Transverse colon (tissue), 4 donors: Measurements from ENCODE around the gene ERCC6L. TPM values are rescaled to one million over a fixed set of nuclear protein-coding genes. Genes with fewer than 3 reads are reported as not detected.
A peak's percentile ranks its signal among the peaks of the same experiment; 100 is the strongest.

Source experiments
- DNase-seq: peaks from one replicate; pipeline ENCODE4 v3.0.0-alpha.2; 2019
- H3K27ac ChIP-seq, 4 donors: fragments of 200-600 bp; sonication (generic); 2 replicates each; pipeline ENCODE4 v1.5.1; 2016 to 2018; ENCODE audit warnings: inconsistent platforms in 4 of 4
- H3K27me3 ChIP-seq: fragments of 200-600 bp; sonication (generic); 2 replicates; pipeline ENCODE4 v1.5.1; 2017; ENCODE audit warnings: inconsistent platforms
- H3K36me3 ChIP-seq, 4 donors: fragments of 200-600 bp; sonication (generic); 2 replicates each; pipeline ENCODE4 v1.5.1; 2017 to 2019; ENCODE audit warnings: inconsistent platforms in 4 of 4
- H3K4me1 ChIP-seq, 4 donors: fragments of 200-600 bp; sonication (generic); 2 replicates each; pipeline ENCODE4 v1.5.1; 2017 to 2020; ENCODE audit warnings: inconsistent platforms in 4 of 4
- H3K4me3 ChIP-seq, 4 donors: fragments of 200-600 bp; sonication (generic); 1 replicate in 1 of 4; 2 replicates in 3 of 4; pipeline versions ENCODE4 v1.5.1 to v1.6.1; 2017 to 2019; ENCODE audit warnings: inconsistent platforms in 4 of 4
- H3K9me3 ChIP-seq, 2 donors: fragments of 200-600 bp; sonication (generic); 2 replicates each; pipeline ENCODE4 v1.5.1; 2017 to 2019; ENCODE audit warnings: inconsistent platforms in 2 of 2
- EP300 ChIP-seq: sonication (generic); formaldehyde crosslinking; IDR thresholded peaks from one replicate; pipeline ENCODE4 v1.6.1; 2017; ENCODE audit warnings: antibody characterized with exemption, low read depth
- POLR2A ChIP-seq: fragments of 450-650 bp; IDR thresholded peaks from one replicate; pipeline ENCODE4 v1.6.1; 2016; ENCODE audit warnings: antibody characterized with exemption, mild to moderate bottlenecking, moderate library complexity
- POLR2AphosphoS5 ChIP-seq, 3 donors: sonication (generic); formaldehyde crosslinking; IDR thresholded peaks; one replicate each; pipeline ENCODE4 v1.6.1; 2016; ENCODE audit warnings: antibody characterized with exemption in 3 of 3
- WGBS, 2 donors: methylation state at CpG; one replicate each; pipeline ENCODE4 v1.1.5; 2018; ENCODE audit warnings: low coverage in 1 of 2; 5-methylcytosine and 5-hydroxymethylcytosine counted together
- in situ Hi-C, 4 donors: fragments of 200-750 bp; cut with MboI; loops; one replicate each; pipeline versions ENCODE4 v1.15.0 to v1.15.1; 2017; ENCODE audit warnings: low sequenced_read_pairs in 3 of 4, low pct_ligation_motif_present in 1 of 4, low pct_unique_long_range_greater_than_20kb in 1 of 4
- intact Hi-C: fragments of 100-400 bp; cut with DNase I; formaldehyde crosslinking; loops from one replicate; pipeline ENCODE4 v1.15.1; 2023; ENCODE audit warnings: low total_unique reads
- total RNA-seq, 4 donors: library from RNA; depleted of rRNA; stranded (reverse); fragments of >200 nt; gene quantifications; one replicate each; pipeline ENCODE4 v1.1.0, GENCODE V29; 2016
- TF ChIP-seq, protein P1 (sequence below), 5 experiments: fragments of 200-600 bp in 3 of 5; fragments of 450-650 bp in 2 of 5; sonication (generic) in 3 of 5; IDR thresholded peaks; 1 replicate in 2 of 5; 2 replicates in 3 of 5; pipeline ENCODE4 v1.5.1; 2016 to 2017; ENCODE audit warnings: antibody characterized with exemption in 5 of 5, inconsistent platforms in 3 of 5, mild to moderate bottlenecking in 2 of 5, moderate library complexity in 1 of 5

The ERCC6L gene
- total RNA-seq, 4 donors from 2014 or later = 0.32 to 1.4 (median 0.41) TPM; not detected in 1

DNA sequence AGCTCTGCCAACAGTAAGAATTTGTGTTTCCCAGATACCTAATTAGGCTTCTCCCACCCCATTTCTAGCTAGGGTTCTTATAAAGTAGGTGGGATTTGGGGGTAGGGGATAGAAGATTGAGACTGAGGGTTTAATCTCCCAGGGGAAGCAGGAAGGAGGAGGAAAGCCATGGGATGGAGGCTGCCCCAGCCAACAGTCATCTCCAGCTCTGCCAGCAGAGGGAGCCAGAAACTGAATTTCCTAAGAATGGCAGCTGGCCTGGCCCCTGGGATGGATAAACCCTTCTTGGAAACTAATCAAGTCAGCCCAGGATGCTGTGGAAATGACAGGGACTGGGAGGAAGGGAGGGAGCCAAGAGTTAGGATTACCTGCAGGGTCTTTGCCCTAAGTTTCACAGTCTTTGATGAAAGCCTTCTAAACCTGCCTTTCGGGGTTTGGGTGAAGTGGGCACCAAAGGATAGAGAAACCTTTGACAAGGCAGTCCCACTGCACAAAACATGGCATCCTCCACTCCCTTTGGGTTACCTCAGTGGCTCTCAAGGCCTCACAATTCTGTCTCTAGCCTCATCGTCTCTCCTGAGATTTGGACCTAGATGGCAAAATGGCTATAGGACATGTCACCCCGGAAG, 6.7 kb upstream of the ERCC6L start:
- in situ Hi-C loops = no loop called here
- 92% methylated on average over 3 of the region's 3 CpGs; no CpG with 5 or more reads in 1 of the 2 donors for WGBS, 2 donors
- peak; percentile 73 for DNase-seq

DNA sequence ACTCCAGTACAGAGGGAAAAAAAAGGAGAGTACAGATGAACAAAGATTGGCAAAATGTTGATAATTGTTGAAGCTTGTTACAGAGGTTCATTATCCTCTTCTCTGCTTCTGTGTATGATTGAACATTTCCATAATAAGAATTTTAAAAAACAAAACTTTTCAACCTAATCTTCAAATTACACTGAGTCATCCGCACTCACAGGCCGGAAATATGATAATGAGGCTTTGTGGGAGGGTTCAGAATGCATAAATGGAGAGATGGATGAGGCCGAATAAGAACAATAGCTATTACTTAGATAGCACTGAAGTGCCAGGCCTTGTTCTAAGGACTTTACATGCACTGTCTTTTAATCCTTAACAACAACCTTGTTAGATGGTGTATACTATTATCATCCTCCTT, 4.6 kb upstream of the ERCC6L start:
- intact Hi-C loops (no loop called here), in situ Hi-C loops (no loop called here)
- no peak overlapping the region for H3K27ac ChIP-seq
- peaks cover 0 to 12% (median 7%) of the 10 kb centered on the region in 4 donors for H3K4me1 ChIP-seq
- no peak overlapping the region for H3K4me3 ChIP-seq
- H3K9me3 ChIP-seq = no peaks in the 10 kb centered on the region
- 48 to 80% methylated on average over 1 to 3 of the region's 3 CpGs for WGBS, 2 donors
- no peak for DNase-seq
- H3K36me3 ChIP-seq = no peaks in the 10 kb centered on the region
- TF ChIP-seq POLR2AphosphoS5 (IDR thresholded peaks at IDR 0.05) (no peak), EP300 (no peak), POLR2A (no peak)
- TF ChIP-seq, protein P1, sequence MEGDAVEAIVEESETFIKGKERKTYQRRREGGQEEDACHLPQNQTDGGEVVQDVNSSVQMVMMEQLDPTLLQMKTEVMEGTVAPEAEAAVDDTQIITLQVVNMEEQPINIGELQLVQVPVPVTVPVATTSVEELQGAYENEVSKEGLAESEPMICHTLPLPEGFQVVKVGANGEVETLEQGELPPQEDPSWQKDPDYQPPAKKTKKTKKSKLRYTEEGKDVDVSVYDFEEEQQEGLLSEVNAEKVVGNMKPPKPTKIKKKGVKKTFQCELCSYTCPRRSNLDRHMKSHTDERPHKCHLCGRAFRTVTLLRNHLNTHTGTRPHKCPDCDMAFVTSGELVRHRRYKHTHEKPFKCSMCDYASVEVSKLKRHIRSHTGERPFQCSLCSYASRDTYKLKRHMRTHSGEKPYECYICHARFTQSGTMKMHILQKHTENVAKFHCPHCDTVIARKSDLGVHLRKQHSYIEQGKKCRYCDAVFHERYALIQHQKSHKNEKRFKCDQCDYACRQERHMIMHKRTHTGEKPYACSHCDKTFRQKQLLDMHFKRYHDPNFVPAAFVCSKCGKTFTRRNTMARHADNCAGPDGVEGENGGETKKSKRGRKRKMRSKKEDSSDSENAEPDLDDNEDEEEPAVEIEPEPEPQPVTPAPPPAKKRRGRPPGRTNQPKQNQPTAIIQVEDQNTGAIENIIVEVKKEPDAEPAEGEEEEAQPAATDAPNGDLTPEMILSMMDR (IDR thresholded peaks at IDR 0.05) = no peak
- no peaks in the 10 kb centered on the region for H3K27me3 ChIP-seq

More for the DNA sequence above, 6.7 kb upstream of the ERCC6L start:
- TF ChIP-seq POLR2A = no peak
- TF ChIP-seq, protein P1 (IDR thresholded peaks at IDR 0.05) = peak; percentile 51 to 60 (median 56)
- Histone ChIP-seq H3K9me3 (no peaks in the 10 kb centered on the region), H3K27ac (no peak overlapping the region), H3K4me3 (no peak overlapping the region), H3K4me1 (peaks cover 0 to 10% (median 6%) of the 10 kb centered on the region in 4 donors), H3K27me3 (no peaks in the 10 kb centered on the region), H3K36me3 (no peaks in the 10 kb centered on the region)
- intact Hi-C loops = no loop called here

DNA sequence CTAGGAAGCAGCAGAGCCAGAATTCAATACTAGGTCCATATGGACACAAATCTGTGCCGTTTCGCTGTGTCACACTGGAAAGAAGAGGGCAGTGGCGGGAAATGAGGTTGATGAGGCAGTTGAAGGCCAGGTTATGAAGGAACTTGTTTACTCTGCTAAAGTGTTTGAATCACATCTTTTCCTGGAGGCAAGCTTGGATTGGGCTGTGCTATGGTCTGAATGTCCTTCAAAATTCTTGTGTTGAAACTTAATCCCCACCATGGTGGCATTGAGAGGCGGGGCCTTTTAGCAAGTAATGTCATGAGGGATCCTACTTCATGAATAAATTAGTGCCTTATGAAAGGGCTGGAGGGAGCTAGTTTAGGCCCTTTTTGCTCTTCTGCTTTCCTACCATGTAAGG, 2.1 kb upstream of the ERCC6L start:
- intact Hi-C loops = no loop called here
- no peak for TF ChIP-seq EP300
- TF ChIP-seq POLR2A = no peak
- no peak for TF ChIP-seq POLR2AphosphoS5 (IDR thresholded peaks at IDR 0.05)

DNA sequence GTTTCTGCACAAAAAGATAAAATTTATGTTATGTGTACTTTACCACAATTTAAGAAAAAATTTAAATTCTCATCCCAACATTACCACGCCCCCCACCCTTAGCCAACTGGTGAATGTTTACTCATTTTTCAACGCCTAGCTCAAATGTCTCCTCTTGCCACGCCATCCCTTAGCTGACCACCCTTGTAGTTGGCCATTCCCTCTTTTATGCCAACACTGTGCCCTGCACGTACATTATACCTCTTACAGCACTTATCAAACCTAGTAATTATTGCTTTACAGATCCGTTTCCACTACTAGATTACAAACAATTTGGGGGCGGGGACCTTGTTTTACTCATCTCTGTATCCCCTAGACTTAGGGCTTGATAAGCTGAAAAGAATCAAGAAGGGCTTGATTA, 644 bp downstream of the ERCC6L start:
- H3K27me3 ChIP-seq = no peaks in the 10 kb centered on the region
- intact Hi-C loops (no loop called here), in situ Hi-C loops (no loop called here)
- H3K36me3 ChIP-seq = no peaks in the 10 kb centered on the region
- no peak overlapping the region for H3K27ac ChIP-seq
- H3K9me3 ChIP-seq = no peaks in the 10 kb centered on the region
- no peak for DNase-seq
- H3K4me3 ChIP-seq = peak overlapping the region in 2 of 4 donors; percentile 32 to 49
- H3K4me1 ChIP-seq = peaks cover 0 to 6% (median 2%) of the 10 kb centered on the region in 4 donors
- 36% methylated on average over 6 of the region's 6 CpGs; no CpG with 5 or more reads in 1 of the 2 donors for WGBS, 2 donors
- TF ChIP-seq, protein P1 (IDR thresholded peaks at IDR 0.05) = no peak
- TF ChIP-seq POLR2A (no peak), EP300 (no peak), POLR2AphosphoS5 (IDR thresholded peaks at IDR 0.05) (no peak)

More for the DNA sequence above, 2.1 kb upstream of the ERCC6L start:
- Histone ChIP-seq H3K9me3 (no peaks in the 10 kb centered on the region), H3K4me1 (peaks cover 0 to 6% (median 2%) of the 10 kb centered on the region in 4 donors), H3K27me3 (no peaks in the 10 kb centered on the region), H3K36me3 (no peaks in the 10 kb centered on the region), H3K4me3 (no peak overlapping the region), H3K27ac (no peak overlapping the region)
- in situ Hi-C loops = no loop called here
- DNase-seq = no peak
- 87% methylated on average over 4 of the region's 4 CpGs; no CpG with 5 or more reads in 1 of the 2 donors for WGBS, 2 donors
